NCI-H2029 treated with DMSO at 0.1 percent for 48 hours (cell line): Measurements from ENCODE around the gene SECISBP2.

ENCODE experiments used
- DNase-seq: peaks from one replicate; lab custom pipeline; 2025; lab: John Stamatoyannopoulos, UW

Gene SECISBP2

GRCh38 chr9:89350988-89351557, 32.8 kb downstream of the SECISBP2 start:
- DNase-seq, result peak; percentile 95

GRCh38 chr9:89351584-89352300, 33.4 kb downstream of the SECISBP2 start:
- DNase-seq, result no peak

GRCh38 chr9:89352451-89352850, 34.2 kb downstream of the SECISBP2 start:
- no peak for DNase-seq

GRCh38 chr9:89352874-89353649, 34.8 kb downstream of the SECISBP2 start:
- peak; percentile 79 for DNase-seq

GRCh38 chr9:89353989-89354388, 35.7 kb downstream of the SECISBP2 start:
- DNase-seq, result no peak

GRCh38 chr9:89354471-89354870, 36.2 kb downstream of the SECISBP2 start:
- DNase-seq, result no peak

GRCh38 chr9:89356782-89357181, 38.5 kb downstream of the SECISBP2 start:
- no peak for DNase-seq

- DNase-seq, result no peak
Observed at GRCh38 chr9:89357331-89358197, 39.3 kb downstream of the SECISBP2 start.

- no peak for DNase-seq
Observed at GRCh38 chr9:89358376-89358916, 40.1 kb downstream of the SECISBP2 start.

- peak; percentile 61 for DNase-seq
Observed at GRCh38 chr9:89358985-89359384, 40.7 kb downstream of the SECISBP2 start.

GRCh38 chr9:89359751-89360261, 41.5 kb downstream of the SECISBP2 start:
- peak; percentile 92 for DNase-seq

- peak; percentile 79 for DNase-seq
Observed at GRCh38 chr9:89360465-89360864, 42.2 kb downstream of the SECISBP2 start.

GRCh38 chr9:89361031-89361430, 42.7 kb downstream of the SECISBP2 start:
- no peak for DNase-seq

- DNase-seq, result no peak
Observed at GRCh38 chr9:89361816-89362646, 43.7 kb downstream of the SECISBP2 start.

GRCh38 chr9:89362647-89363310, 44.5 kb downstream of the SECISBP2 start:
- DNase-seq, result no peak

GRCh38 chr9:89363311-89363670, 45.0 kb downstream of the SECISBP2 start:
- no peak for DNase-seq

GRCh38 chr9:89363921-89364665, 45.8 kb downstream of the SECISBP2 start:
- DNase-seq, result no peak

- DNase-seq, result no peak
Observed at GRCh38 chr9:89364666-89365531, 46.6 kb downstream of the SECISBP2 start.

GRCh38 chr9:89365532-89365912, 47.2 kb downstream of the SECISBP2 start:
- no peak for DNase-seq
